OCI-LY7 (cell line): ENCODE measurements around the gene LMOD1. TPM values are rescaled to one million over a fixed set of nuclear protein-coding genes. Genes with fewer than 3 reads are reported as not detected.

Experiments
- BruUV-seq: library from RNA; stranded (reverse); fragments of 400-500 nt; replicated peaks from 2 replicates; lab custom pipeline; 2021; lab: Mats Ljungman, UMichigan
- CTCF ChIA-PET: fragments of 300-600 bp; sonication (Branson Sonifier 250); formaldehyde crosslinking; loops from one replicate; lab custom pipeline; 2022; ENCODE audit warnings: antibody characterized with exemption; ENCODE audit not compliant: unreplicated experiment; lab: Charles Lee
- POLR2A ChIA-PET: fragments of 300-600 bp; sonication (Branson Sonifier 250); formaldehyde crosslinking; loops from one replicate; lab custom pipeline; 2022; ENCODE audit warnings: antibody characterized with exemption; lab: Charles Lee
- DNase-seq: peaks from one replicate; pipeline ENCODE4 v3.0.0-alpha.2; 2015; ENCODE audit warnings: low spot score
- H2AFZ ChIP-seq: fragments of 200-600 bp; sonication (generic), shearing (Covaris generic); 2 replicates; pipeline ENCODE4 v1.6.1; 2014; ENCODE audit warnings: mild to moderate bottlenecking, antibody characterized with exemption, low read length, moderate library complexity
- H3K27ac ChIP-seq: fragments of 200-600 bp; sonication (generic); 2 replicates; pipeline ENCODE4 v1.5.1; 2014; ENCODE audit warnings: mixed run types, low read depth, mild to moderate bottlenecking, moderate library complexity, low read length, inconsistent platforms; ENCODE audit not compliant: poor library complexity, severe bottlenecking
- H3K36me3 ChIP-seq: fragments of 200-600 bp; sonication (generic); 2 replicates; pipeline ENCODE4 v1.6.1; 2014; ENCODE audit warnings: mild to moderate bottlenecking, antibody characterized with exemption, low read length, moderate library complexity, mixed read lengths; ENCODE audit not compliant: insufficient read depth
- H3K4me1 ChIP-seq: fragments of 200-600 bp; sonication (generic); 2 replicates; pipeline ENCODE4 v1.5.1; 2014; ENCODE audit warnings: mild to moderate bottlenecking, low read length; ENCODE audit not compliant: insufficient read depth, poor library complexity, severe bottlenecking
- H3K4me2 ChIP-seq: fragments of 200-600 bp; sonication (generic); 2 replicates; pipeline ENCODE4 v1.6.1; 2014; ENCODE audit warnings: mild to moderate bottlenecking, low read length
- H3K4me3 ChIP-seq: fragments of 200-600 bp; sonication (generic); 2 replicates; pipeline ENCODE4 v1.5.1; 2014; ENCODE audit warnings: mild to moderate bottlenecking, low read depth, low read length; ENCODE audit not compliant: poor library complexity, severe bottlenecking
- H3K79me2 ChIP-seq: fragments of 200-600 bp; sonication (generic); 2 replicates; pipeline ENCODE4 v1.6.1; 2016; ENCODE audit warnings: low read depth, mild to moderate bottlenecking, low read length, moderate library complexity, mixed read lengths; ENCODE audit not compliant: insufficient read depth
- H3K9me2 ChIP-seq: fragments of 200-600 bp; sonication (generic); 2 replicates; pipeline ENCODE4 v1.6.1; 2016; ENCODE audit warnings: mild to moderate bottlenecking, low read length, mixed read lengths; ENCODE audit not compliant: insufficient read depth
- H3K9me3 ChIP-seq: fragments of 200-600 bp; sonication (generic); 2 replicates; pipeline ENCODE4 v1.6.1; 2014; ENCODE audit warnings: mild to moderate bottlenecking, mixed run types, low read length, mixed read lengths
- H4K20me1 ChIP-seq: fragments of 200-600 bp; sonication (generic); 2 replicates; pipeline ENCODE4 v1.6.1; 2014; ENCODE audit warnings: mild to moderate bottlenecking, antibody characterized with exemption, low read length, moderate library complexity, mixed read lengths; ENCODE audit not compliant: insufficient read depth
- EZH2phosphoT487 ChIP-seq: fragments of 200-600 bp; sonication (generic); IDR thresholded peaks from 2 replicates; pipeline ENCODE4 v1.6.1; 2018; ENCODE audit warnings: low read depth, borderline replicate concordance, mild to moderate bottlenecking, mixed run types, antibody characterized with exemption, low read length, moderate library complexity, mixed read lengths
- intact Hi-C: fragments of 100-400 bp; cut with micrococcal nuclease; formaldehyde crosslinking; loops from one replicate; pipeline ENCODE4 v1.10.0; 2022; ENCODE audit not compliant: unreplicated experiment
- total RNA-seq, 2 experiments: library from RNA; depleted of rRNA in 1 of 2; stranded (reverse); fragments of >200 nt in 1 of 2; shearing (Covaris generic) in 1 of 2; gene quantifications; 2 replicates each; pipeline ENCODE4 v1.2.3, GENCODE V29; 2014 to 2022
- TF ChIP-seq, protein P1 (sequence below): fragments of 200-600 bp; sonication (generic); conservative IDR thresholded peaks from 2 replicates; pipeline ENCODE4 v1.5.1; 2014; ENCODE audit warnings: mild to moderate bottlenecking, antibody characterized with exemption, low read length, moderate library complexity, mixed read lengths

LMOD1 gene
- total RNA-seq, 2 experiments from 2014 or later = not detected

- Histone ChIP-seq H3K4me2 (no peak overlapping the region), H3K27ac (no peak overlapping the region), H3K4me1 (peaks cover 3% of the 10 kb centered on the region), H3K36me3 (no peaks in the 10 kb centered on the region), H3K79me2 (no peaks in the 10 kb centered on the region), H4K20me1 (no peaks in the 10 kb centered on the region), H2AFZ (no peak overlapping the region), H3K9me2 (no peaks in the 10 kb centered on the region), H3K4me3 (no peak overlapping the region), H3K9me3 (no peaks in the 10 kb centered on the region)
- BruUV-seq = no TSS peak
- ChIA-PET POLR2A (no interaction called here), CTCF (no interaction called here)
- TF ChIP-seq, protein P1, sequence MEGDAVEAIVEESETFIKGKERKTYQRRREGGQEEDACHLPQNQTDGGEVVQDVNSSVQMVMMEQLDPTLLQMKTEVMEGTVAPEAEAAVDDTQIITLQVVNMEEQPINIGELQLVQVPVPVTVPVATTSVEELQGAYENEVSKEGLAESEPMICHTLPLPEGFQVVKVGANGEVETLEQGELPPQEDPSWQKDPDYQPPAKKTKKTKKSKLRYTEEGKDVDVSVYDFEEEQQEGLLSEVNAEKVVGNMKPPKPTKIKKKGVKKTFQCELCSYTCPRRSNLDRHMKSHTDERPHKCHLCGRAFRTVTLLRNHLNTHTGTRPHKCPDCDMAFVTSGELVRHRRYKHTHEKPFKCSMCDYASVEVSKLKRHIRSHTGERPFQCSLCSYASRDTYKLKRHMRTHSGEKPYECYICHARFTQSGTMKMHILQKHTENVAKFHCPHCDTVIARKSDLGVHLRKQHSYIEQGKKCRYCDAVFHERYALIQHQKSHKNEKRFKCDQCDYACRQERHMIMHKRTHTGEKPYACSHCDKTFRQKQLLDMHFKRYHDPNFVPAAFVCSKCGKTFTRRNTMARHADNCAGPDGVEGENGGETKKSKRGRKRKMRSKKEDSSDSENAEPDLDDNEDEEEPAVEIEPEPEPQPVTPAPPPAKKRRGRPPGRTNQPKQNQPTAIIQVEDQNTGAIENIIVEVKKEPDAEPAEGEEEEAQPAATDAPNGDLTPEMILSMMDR = no peak
- no peak for TF ChIP-seq EZH2phosphoT487
- intact Hi-C loops = no loop called here
- no peak for DNase-seq
Measured at GRCh38 chr1:201918343-201918742, 28.0 kb downstream of the LMOD1 start.

GRCh38 chr1:201917362-201918033, 28.9 kb downstream of the LMOD1 start:
- no peak for DNase-seq
- Histone ChIP-seq H3K27ac (no peak overlapping the region), H3K9me2 (no peaks in the 10 kb centered on the region), H3K9me3 (no peaks in the 10 kb centered on the region), H3K4me1 (peaks cover 3% of the 10 kb centered on the region), H3K4me3 (no peak overlapping the region), H3K36me3 (no peaks in the 10 kb centered on the region), H3K4me2 (no peak overlapping the region), H4K20me1 (no peaks in the 10 kb centered on the region), H2AFZ (no peak overlapping the region), H3K79me2 (no peaks in the 10 kb centered on the region)
- TF ChIP-seq, protein P1 = no peak
- TF ChIP-seq EZH2phosphoT487 = no peak
- no TSS peak for BruUV-seq
- ChIA-PET CTCF (no interaction called here), POLR2A (interaction anchor here (0.5 kb wide), 1 partner anchor 321 kb away, joined by 3 read pairs; no protein-coding TSS in a partner anchor)
- intact Hi-C loops = no loop called here

- CTCF ChIA-PET = interaction anchor here (0.5 kb wide), 1 partner anchor 88 kb away, joined by 3 read pairs; the partner anchor contains the start of gene IPO9
- Histone ChIP-seq H2AFZ (no peak overlapping the region), H4K20me1 (no peaks in the 10 kb centered on the region), H3K9me2 (no peaks in the 10 kb centered on the region), H3K4me3 (no peak overlapping the region), H3K79me2 (no peaks in the 10 kb centered on the region), H3K36me3 (no peaks in the 10 kb centered on the region), H3K9me3 (no peaks in the 10 kb centered on the region), H3K27ac (no peak overlapping the region), H3K4me1 (no peaks in the 10 kb centered on the region), H3K4me2 (no peak overlapping the region)
- intact Hi-C loops = no loop called here
- BruUV-seq = no TSS peak
- TF ChIP-seq, protein P1 = no peak
- no peak for TF ChIP-seq EZH2phosphoT487
- DNase-seq = no peak
- POLR2A ChIA-PET = interaction anchor here (0.5 kb wide), 1 partner anchor 321 kb away, joined by 3 read pairs; no protein-coding TSS in a partner anchor
Measured at GRCh38 chr1:201916649-201917249, 29.6 kb downstream of the LMOD1 start.
